GM21576 (cell line): ENCODE data around the gene KRTAP10-6.
"Not testable (repeated sequence)": the region's sequence is repeated elsewhere in the genome, so short reads cannot be mapped to it uniquely, and the experiment has no call there.

Source experiments
- ATAC-seq: cut with Tn5 transposase; IDR thresholded peaks from one replicate; pipeline ENCODE4 v1.9.1; 2021; ENCODE audit warnings: mild to moderate bottlenecking, moderate library complexity; ENCODE audit not compliant: unreplicated experiment

Gene KRTAP10-6

DNA sequence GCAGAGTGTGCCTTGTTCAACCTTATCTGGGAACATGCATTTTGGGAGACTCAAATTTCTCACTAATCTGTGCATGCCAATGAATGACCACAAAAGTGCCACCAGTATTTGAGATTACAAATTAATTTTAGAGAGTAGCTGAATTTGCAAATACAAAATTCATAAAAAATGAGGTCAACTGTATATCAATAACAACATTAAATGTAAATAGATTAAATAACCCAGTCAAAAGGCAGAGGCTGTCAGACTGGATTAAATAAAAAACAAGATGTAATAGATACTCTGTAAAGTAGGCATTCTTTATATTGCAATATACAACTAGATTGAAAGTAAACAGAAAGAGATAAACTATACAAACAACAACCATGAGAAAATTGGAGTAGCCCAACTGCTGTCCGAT is 28.2 kb downstream of the KRTAP10-6 start:
- no peak for ATAC-seq

DNA sequence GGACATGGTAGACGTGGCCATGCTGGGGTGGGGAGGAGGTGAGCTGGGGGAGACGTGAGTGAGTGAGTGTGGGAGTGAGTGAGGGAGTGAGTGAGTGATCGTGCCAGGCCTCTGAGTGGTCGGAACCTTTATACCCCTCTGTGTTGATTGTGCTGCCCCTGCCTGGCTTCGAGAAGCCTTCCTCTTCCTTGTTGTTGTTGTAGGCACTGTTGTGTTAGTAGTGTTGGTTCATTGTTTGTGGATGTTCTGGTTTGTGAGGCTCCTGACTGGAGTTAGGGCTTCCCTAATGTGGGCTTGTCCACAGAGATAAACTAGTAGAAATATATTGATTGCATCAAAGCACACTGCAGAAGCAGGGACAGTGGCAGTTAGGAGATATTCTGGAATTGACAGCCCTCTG is 33.6 kb downstream of the KRTAP10-6 start, which contains the start of gene KRTAP10-3:
Gene KRTAP10-3 (minus strand): TSS at position 101 of the 400 bp plus-strand sequence. CDS start 80 bp downstream, at position 21.
- no peak for ATAC-seq

DNA sequence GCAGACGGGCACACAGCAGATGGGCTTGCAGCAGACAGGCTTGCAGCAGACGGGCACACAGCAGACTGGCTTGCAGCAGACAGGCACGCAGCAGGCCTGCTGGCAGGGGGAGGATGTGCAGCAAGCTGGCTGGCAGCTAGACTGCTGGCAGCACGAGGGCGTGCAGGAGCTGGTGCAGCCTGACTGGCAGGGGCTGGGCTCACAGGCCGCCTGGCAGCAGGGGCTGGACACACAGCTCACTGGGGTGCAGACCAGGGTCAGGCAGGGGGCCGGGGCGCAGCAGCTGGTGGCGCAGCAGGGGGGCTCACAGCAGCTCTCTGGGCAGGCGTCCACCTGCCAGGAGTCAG is 34.0 kb downstream of the KRTAP10-6 start:
- ATAC-seq: not testable (repeated sequence)

DNA sequence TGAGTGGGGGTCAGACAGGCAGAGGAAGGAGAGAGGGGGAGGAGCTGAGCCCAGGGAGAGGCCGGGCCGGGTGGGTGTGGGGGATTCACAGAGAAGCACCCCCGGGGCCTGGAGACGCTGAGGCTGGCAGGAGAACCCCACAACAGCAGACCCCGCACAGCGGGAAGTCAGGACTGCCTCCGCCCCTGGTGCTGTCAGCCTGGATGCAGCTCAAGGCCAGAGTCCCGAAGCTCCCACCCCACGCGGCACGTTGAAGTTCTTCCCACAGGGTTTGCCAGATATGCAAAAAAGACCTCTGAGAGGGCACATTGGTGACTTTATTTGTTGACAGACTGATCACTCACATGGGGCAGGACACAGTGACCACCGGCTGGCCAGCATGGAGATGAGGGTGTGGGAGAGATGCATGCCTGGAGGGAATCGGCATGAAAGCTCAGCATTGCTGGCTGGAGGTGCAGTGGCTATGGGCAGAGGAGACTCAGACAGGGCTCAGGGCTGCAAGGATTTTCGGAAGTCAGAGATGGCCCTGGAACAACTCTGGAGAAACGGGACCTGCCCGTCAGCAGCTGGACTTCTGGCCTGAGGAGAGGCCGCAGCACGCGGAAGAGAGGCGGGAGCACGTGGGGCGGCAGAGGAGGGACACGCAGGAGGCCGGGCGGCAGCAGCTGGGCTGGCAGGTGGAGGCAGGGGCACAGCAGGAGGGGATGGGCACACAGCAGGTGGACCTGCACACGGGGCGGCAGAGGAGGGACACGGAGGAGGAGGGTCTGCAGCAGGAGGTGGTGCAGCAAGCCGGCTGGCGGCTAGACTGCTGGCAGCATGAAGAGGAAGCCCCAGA is 34.6 kb downstream of the KRTAP10-6 start:
- ATAC-seq: no peak

DNA sequence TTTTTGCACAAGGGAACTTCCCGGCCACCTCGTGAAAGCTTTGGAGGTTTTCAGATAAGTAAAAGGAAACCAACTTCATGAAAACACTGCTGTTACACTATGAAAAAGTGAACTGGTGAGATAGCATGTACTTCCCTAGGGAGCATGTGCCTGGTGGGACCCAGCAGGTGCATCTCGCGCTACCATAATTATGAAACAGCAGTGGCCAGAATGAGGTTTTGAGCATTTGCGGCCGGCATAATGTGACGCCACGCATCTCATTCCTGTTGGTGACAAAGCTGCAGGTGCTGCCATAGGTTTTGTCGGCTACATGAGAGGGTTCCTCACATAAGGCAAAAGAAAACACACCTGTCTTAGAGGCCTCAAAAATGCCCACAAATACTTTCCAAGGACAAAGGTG is 35.4 kb downstream of the KRTAP10-6 start:
- no peak for ATAC-seq

DNA sequence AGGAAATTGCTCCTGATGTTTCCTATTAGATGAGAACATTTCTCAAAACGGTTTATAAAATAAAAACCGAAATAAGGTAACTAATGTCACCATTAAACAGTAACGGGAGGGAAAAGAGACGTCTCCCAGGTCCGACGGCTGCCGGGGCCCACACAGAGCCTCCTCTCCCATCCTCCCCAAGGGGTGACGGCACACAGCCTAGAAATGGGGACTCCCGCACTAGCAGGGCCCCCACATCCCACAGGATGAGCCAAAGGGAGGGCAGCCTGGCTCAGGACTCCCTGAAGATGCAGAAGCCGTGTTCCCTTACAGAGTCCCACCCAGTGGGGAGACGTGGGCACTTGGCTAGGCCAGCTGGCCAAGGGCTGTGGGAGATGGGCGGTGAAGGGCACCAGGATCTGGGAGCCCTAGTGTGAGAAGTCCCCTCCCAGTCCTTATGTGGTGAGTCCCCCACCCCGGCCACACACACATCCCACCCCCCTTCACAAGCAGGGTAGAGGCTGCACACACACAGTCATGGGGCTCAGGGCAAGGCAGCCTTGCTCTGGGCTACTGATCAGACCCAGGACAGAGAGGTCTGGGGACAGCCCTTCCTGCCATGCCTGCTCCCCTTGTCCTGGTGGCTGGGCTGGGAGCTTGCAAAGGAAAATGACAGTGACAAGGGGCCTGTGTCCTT is 37.0 kb downstream of the KRTAP10-6 start:
- no peak for ATAC-seq

DNA sequence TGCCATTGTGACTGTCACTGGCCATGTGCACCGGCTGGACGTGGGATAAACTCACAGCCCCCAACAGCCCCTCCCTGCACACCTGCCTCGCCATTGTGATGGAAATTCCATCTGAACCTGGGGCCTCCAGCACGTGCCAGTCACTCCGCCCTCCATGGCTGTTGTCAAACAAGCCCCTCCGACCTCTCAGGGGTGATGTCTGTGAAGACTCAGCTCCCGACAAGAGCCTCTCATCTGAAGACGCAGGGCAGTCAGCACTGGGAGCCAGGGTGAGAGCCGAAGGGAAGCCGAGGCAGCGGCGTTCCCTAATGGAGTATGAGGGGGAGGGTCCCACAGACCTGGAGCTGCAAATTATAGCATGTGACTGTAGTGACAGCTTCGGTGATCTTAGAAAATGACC is 39.6 kb downstream of the KRTAP10-6 start:
- ATAC-seq: no peak

DNA sequence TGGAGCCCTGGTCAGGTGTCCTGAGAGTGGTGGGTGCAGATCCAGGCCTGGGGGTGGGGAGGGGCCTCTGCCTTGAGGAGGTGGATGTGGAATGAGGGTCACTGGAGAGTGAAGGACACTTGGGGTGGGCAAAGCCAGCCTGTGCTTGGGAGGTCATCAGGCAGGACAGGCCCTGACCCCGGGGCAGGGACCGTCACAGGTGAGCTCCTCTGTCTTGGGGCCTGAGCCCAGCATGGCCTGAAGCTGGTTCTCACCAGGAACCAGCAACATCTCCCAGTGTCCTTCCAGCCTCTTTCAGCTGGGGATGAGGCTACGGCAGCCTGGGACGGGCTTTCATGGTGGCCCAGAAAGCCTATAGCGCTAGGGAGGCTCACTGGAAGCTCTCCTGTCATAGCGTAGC is 40.2 kb downstream of the KRTAP10-6 start:
- ATAC-seq: no peak

DNA sequence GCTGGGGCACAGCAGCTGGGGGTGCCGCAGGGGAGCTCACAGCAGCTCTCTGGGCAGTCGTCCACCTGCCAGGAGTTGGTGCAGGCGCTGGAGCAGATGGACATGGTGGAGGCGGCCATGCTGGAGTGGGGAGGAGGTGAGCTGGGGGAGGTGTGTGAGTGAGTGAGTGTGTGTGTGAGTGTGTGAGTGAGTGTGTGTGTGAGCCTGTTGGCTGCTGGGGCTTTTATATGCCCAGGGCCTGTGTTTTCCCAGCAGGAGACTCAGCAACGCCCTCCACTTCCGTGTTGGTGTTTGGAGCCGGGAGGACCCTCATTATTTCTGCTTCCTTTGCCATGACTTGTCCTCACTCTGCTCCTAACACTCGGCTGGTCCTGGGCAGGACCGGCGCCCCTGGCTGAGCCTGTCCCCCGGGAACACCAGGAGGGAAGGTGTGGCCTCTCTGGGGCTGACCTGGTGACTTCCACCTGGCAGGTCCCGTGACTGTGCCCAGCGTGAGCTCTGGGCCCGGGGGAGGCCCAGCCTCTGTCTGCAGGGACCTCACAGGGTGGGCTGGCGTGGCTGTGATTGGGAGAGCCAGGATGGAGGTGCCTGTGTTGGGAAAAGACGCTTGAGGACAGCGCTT is 40.9 kb downstream of the KRTAP10-6 start, which contains the start of gene KRTAP10-2:
Gene KRTAP10-2 (minus strand): TSS at position 166 of the 622 bp plus-strand sequence. CDS start 47 bp downstream, at position 119.
- ATAC-seq: no peak

DNA sequence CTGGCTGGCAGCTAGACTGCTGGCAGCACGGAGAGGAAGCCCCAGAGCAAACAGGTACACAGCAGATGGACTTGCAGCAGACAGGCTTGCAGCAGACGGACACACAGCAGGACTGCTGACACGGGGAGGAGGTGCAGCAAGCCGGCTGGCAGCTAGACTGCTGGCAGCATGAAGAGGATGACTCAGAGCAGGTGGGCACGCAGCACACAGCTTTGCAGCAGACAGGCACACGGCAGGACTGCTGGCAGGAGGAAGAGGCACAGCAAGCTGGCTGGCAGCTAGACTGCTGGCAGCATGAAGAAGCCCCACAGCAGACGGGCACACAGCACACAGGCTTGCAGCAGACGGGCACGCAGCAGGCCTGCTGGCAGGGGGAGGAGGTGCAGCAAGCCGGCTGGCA is 41.5 kb downstream of the KRTAP10-6 start:
- ATAC-seq: no peak

DNA sequence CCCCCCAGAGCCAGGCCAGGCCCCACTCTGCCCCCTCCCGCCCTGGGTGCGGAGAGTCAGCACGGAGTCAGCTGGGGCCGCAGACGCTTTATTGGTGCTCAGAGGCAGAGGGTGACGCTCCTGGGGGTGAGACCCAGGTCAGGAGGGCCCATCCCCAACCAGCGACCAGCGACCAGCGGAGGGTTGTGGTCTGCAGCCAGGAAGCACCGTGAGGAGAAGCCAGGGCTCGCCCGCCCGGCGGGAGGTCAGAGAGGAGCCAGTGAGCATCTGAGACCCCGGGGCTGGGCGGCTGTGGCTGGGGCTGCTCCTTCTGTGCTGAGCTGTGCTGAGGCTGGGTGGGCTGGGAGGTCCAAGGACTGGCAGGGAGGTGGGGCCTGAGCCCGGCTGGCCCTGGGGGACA is 42.0 kb downstream of the KRTAP10-6 start:
- ATAC-seq: not testable (repeated sequence)

DNA sequence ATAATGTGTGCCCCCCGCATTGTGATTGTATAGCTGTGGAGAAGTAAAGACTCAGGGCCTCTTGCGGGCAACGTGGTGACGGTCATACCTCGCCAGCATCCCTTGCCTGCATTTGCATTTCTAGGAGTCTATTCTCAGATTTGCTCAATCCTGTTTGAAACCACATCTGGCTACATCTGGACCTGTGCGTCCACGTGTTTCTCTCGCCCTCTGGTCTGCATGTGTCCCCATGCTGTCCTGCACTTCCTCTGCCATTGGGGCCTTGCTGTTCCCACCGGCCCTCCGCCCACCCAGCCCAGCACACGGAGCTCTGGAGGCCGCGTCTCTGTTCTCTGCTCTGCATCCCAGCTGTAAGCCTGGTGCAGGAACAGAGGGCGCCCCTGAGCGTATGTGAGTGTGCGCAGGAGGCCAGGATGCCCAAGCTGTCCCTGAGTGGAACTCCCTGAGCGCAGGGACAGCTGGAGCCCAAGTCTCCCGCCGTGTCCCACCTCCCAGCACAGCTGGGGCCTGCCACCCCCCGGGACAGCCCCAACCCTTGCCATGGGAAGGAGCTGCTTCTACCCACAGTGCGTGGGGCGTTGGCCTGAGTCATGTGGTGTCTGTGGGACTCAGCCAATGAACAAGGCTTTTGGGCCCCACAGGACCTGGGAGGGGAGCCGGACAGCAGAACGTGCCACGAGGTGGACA is 42.6 kb downstream of the KRTAP10-6 start:
- no peak for ATAC-seq

DNA sequence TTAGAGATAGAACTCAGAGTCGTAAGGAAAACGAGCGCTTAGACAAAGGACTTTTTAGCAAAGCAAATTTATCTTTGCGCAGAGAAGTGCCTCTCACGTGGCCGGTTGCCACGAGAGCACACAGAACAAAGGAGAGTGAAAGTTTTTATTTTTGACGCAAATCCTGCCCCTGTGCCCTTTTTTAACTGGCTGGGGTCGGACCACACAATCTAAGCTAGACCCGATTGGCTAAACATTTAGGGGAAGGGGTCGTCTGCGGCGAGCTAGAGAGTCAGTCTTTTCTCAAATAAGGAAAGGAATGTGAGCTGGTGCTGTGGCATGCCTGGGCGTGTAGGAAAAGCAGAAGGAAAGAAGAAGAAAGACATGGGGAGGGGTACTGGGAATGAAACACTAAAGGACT is 43.4 kb downstream of the KRTAP10-6 start:
- ATAC-seq: no peak

DNA sequence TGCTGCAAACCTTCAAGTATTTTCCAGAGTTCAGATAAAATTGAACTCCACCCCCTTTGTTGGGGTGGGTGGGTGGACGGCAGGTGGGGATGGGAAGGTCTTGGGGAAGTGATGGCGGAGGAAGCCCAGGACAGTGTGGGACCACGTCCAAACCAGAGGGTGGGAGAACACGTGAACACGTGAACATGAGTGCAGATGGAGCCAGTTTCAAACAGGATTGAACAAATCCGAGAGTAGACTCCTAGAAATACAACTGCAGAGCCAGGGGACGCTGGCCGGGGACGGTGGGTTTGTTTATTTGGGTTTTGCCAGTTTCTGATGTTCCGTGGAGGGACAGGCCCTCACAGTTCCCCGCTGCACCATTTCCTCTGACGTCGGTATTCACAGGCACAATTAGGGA is 43.9 kb downstream of the KRTAP10-6 start:
- no peak for ATAC-seq

DNA sequence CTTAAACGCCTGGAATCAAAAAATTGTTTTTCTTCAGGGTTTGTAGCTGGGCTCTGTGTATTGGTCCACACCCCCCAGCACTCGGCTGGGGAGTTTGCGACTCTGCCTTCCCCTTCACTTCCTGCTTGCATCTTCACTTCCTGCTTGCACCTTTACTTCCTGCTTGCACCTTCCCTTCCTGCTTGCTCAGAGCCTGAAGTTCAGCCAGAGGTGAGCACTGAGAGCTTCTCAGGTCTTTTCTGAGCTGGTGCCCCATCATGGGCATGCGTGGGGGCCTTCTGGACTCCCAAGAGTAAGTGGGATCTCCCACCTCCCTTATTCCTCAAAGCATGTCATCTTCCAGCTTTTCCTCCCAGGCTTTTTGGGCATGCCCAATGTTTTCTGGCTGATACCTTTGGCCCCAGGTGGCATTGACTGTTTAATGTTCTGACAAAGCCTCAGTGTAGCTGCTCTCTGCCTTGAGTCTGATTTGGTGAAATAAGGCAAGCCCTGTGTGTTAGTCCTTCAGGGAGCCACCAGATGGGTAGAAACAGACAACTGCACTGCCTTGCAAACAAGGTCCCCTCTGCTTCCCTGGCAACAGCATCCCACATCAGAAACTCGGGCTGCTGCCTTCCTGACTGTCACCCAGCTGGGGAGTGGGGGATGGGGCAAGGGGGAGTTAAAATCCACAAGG is 44.5 kb downstream of the KRTAP10-6 start:
- no peak for ATAC-seq

DNA sequence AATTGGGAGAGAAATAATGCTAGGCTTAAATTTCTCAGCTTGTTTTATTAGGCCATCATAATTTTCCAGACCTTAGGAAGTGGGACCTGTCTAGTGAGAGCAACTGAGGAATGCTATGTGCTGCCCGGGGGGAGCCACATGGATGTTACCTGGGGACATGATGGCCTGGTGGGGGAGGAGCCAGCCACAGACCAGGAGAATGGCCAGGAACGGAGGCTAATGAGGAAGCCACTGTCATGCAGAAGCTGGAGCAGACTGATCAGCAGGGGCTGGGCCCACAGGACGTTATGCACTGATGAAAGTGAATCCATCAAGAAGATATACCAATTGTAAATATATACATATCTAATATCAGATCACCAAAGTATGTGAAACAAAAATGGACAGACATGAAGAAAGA is 47.7 kb downstream of the KRTAP10-6 start:
- no peak for ATAC-seq

DNA sequence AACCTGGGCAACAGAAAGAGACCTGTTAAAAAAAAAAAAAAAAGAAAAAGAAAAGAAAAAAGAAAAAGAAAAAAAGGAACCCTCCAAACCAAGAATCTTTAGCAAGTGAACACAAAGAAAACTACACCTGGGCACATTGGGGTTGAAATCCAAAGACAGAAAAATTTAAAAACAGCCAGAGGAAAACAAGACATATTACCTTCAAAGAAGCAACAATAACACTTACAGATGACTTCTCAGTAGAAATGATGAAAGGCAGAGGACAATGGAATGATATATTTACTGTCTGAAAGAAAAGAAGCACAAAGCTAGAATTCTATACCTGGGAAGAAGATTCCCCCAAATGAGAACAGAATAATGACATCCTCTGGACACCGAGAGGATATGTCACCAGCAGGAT is 49.6 kb downstream of the KRTAP10-6 start:
- ATAC-seq: no peak
